NCI-H2196 treated with DMSO at 0.1 percent for 48 hours (cell line): Measurements from ENCODE around the gene TPRG1.

Source experiments
- DNase-seq: peaks from one replicate; lab custom pipeline; 2025; ENCODE audit not compliant: unreplicated experiment; lab: John Stamatoyannopoulos, UW

TPRG1 gene

GRCh38 chr3:189165092-189165612 lies 6.6 kb upstream of the TPRG1 start:
- DNase-seq = no peak

- no peak for DNase-seq
Measured at GRCh38 chr3:189166321-189166720, 5.5 kb upstream of the TPRG1 start.

GRCh38 chr3:189167027-189167766 lies 4.6 kb upstream of the TPRG1 start:
- no peak for DNase-seq

DNA sequence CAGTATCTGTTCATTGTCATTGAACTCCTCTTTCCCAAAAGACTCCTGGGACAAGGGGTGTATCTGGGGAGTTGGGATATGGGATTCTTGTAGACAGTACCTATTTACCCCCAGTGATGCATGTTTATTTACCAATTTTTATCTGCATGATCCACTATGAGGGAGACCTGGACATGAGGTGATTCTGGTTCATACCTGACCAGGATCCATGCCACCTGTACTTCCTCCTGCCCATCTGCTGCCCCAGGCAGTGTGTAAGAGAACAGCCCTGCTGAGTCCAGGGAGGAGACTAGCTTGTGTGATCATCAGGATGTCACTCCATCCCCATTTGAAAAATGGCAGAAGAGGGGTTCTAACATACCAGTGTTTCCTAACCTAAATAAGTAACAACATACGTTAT lies 3.1 kb upstream of the TPRG1 start:
- no peak for DNase-seq

GRCh38 chr3:189169728-189170127 lies 2.0 kb upstream of the TPRG1 start:
- no peak for DNase-seq

DNA sequence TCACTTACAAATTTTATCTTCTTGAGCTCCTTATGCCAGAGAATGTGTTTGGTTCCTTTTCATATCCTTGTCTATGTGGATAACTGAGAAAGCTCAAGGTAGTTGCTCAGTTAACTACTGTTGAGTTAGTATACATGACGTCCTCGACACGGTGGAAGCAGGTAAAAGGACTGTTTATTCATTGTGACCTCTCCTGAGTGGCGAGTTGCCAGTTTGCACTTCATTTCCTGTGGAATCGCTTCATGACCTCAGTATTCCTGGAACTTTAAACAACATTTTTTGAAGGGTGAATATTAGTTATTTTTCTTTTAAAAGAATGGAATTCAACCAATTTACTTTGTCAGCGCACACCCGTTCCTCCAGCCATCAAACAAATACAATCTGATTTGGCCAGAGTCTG lies 1.2 kb upstream of the TPRG1 start:
- no peak for DNase-seq

- DNase-seq = no peak
Measured at GRCh38 chr3:189172668-189173419, 1.1 kb downstream of the TPRG1 start.

DNA sequence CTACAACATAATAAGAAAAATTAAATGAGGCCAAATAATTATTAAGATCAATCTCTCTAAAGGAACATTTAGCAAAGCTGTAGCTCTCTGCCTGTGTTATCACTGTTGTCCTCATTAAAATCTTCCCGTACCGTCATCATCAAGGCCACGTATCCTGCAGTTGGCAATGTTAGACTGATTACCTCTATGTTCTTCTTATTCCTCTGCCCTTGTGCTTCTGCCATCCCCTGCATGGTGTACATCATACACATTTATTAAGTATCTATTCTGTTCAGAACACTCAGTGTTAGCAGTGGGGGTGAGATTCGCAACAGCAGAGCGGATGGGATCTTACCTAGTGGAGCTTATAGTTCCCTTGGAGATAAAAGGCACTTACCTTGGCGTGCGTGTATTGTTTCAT lies 12.8 kb downstream of the TPRG1 start:
- DNase-seq = no peak

- peak; percentile 32 for DNase-seq
Measured at GRCh38 chr3:189186101-189186500, 14.3 kb downstream of the TPRG1 start.

GRCh38 chr3:189188466-189188865 lies 16.7 kb downstream of the TPRG1 start:
- no peak for DNase-seq

- no peak for DNase-seq
Measured at GRCh38 chr3:189192725-189193124, 21.0 kb downstream of the TPRG1 start.

DNA sequence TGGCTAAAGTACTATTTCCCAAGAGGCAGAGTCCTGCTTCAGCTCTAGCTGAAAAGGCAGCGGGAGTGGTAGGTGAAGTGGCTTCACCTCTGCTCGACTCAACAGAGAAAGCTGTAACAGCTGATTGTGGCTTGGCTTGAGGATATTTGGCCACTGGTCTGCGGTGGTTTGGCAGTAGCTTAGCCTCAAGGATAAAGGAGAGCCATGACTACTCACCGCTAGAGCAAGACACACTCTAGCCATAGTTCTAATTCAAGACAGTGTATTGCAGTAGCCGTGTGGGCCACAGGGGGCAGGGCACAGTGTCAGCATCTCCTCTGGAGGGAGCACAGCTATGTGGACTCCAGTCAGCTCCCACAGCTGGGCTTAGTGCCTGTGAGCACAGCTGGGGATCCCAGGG lies 23.5 kb downstream of the TPRG1 start:
- no peak for DNase-seq

DNA sequence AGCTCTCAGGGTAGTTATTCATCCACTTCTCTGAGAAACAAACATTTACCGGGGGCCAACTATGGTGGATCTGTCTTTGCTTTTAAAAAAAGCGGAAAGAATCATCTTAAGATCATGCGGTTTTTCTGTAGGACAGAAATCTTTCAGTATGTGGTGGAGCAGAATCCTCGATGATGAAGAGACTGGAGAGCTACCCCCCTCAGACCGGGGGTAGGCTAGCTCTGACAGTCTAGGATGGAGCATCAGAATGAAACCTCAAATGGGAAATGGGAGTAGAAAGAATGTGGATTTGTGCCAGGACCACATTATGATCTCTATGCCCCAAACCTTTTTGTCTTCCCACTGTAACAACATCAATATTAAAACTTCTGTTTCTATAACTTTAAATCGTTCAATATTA lies 30.3 kb downstream of the TPRG1 start:
- DNase-seq = no peak

GRCh38 chr3:189202583-189202982 lies 30.8 kb downstream of the TPRG1 start:
- DNase-seq = no peak

DNA sequence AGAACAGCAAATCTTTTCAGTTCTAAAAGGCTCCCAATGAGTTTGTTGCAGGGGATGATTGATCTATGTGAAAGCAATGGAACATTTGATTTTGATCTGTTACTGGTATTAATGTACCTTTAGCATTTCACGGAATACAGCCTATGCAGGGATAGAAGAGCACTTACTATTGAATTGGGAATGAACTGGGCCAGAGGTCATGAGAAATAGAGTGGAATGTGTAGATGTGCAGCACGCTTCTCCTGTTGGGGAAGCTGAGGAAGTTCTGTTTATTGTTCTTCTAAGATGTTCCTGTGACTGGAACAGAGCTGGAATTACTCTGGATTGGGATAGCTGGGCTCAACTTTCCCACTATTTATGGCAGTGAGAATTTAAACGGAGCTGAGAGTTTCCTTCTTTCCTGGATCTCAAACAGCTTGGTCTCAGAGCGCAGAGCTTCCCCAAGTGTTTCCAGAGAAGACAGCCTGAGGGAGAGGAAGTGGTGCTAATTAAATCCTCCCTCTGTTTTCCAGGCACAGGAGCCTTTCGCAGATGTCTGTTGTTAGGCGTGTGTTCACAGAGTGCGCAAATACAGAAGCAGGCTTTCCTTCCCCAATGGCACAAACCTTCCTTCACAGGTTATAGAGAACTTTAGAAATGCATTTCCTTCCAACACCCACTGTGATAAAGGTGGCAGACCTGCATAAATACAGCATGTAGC lies 32.5 kb downstream of the TPRG1 start:
- no peak for DNase-seq

GRCh38 chr3:189204937-189205336 lies 33.2 kb downstream of the TPRG1 start:
- DNase-seq = no peak

GRCh38 chr3:189210251-189210770 lies 38.5 kb downstream of the TPRG1 start:
- no peak for DNase-seq

GRCh38 chr3:189212681-189213080 lies 40.9 kb downstream of the TPRG1 start:
- DNase-seq = no peak

DNA sequence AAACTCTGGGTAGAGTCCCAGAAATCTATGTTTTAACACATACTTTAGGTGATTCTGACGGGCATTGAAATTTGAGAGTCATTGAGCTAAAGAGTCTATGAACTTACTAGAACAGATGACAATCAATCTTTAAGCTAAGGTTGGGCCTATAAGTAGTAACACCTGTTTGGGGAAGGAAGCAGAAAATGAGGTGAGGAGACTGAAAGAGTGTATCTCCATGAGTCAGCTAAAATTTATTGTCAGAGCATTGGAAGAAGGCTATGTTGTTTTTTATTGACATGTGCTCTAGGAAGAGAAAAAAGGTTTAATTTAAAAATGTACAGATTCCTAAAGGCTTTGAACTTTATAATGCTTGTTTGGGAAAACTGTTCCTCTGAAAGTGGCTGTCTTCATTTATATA lies 42.9 kb downstream of the TPRG1 start:
- no peak for DNase-seq

GRCh38 chr3:189222927-189223636 lies 51.3 kb downstream of the TPRG1 start:
- DNase-seq = no peak

GRCh38 chr3:189225431-189225830 lies 53.7 kb downstream of the TPRG1 start:
- no peak for DNase-seq
